ENCODE results near the gene TLE3. TPM values are rescaled to one million over a fixed set of nuclear protein-coding genes. Genes with fewer than 3 reads are reported as not detected.

TLE3 gene
- polyA plus RNA-seq, 1 of the 3 experiments (the other 2 are of a cell fraction): 14.7 TPM

DNA sequence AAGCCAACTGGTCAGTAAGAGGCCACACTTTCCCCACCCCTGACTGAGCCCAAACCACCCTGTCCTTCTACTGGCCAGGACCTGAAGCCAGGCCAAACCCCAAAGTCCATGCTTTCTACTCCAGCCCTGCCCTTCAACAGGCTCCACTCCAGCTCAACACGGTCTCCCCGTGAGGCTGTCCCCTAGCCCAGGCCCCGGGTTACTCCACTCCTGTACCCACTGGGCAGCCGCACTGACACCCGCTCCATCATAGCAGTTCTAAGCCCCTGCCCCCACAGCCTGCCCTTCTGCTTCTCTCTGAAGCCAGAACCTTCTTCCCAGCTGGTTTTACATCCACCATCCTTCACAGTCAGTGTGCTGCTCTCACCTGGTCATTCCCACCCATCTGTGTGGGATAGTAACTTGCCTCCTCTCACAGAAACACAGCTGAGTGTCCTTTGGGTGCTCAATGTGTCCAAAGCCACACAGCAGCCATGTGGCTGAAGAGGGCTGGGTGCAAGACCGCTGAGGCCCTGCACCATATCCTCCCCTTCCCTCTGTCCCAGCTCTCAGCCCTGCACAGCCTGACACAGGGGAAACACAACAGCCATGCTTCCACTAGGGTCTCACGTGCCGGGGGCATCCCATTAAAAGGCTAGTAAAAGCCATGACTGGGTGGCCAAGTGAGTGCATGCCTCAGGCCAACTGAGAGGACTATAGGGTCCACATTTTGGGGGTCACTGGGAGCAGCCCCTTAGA lies 38.1 kb downstream of the TLE3 start:
- ChIA-PET CTCF (interaction anchor here (1.2 kb wide), 1 partner anchor 428 kb away, joined by 3 read pairs; no protein-coding TSS in a partner anchor), POLR2A (no interaction called here)
- H3K4me1 ChIP-seq (ENCODE audit: control insufficient read depth in 1 of 2, insufficient read depth in 2 of 2, low read depth in 1 of 2, low read length in 1 of 2): peaks cover 13 to 69% of the 10 kb centered on the region in 2 experiments; a peak in 3 of 4 replicates
- no peak overlapping the region for H3K4me2 ChIP-seq
- WGBS (ENCODE audit: low lambda C conversion rate): 85% methylated on average over 6 of the region's 8 CpGs
- no peak overlapping the region for H3K4me3 ChIP-seq (ENCODE audit: low read depth in 2 of 2, low read length in 1 of 2)
- no peak overlapping the region for H3K27ac ChIP-seq (ENCODE audit: low read depth in 2 of 2, low read length in 1 of 2)
- peaks cover 32% of the 10 kb centered on the region for H4K20me1 ChIP-seq (ENCODE audit: insufficient read depth)
- peaks cover 7% of the 10 kb centered on the region for H3F3A ChIP-seq (replicated peaks; ENCODE audit: insufficient read depth)
- H2AFZ ChIP-seq (ENCODE audit: low read depth): no peak overlapping the region
- peaks cover 20 to 44% of the 10 kb centered on the region in 2 experiments for H3K36me3 ChIP-seq (replicated peaks in 1 of 2; ENCODE audit: control insufficient read depth in 1 of 2, insufficient read depth in 2 of 2, low read length in 1 of 2)
- TF ChIP-seq EZH2phosphoT487 (IDR thresholded peaks at IDR 0.05; ENCODE audit: borderline replicate concordance, low read depth) (no peak), MEF2A (IDR thresholded peaks at IDR 0.05; ENCODE audit: borderline replicate concordance, low read depth) (no peak), GABPA (IDR thresholded peaks at IDR 0.05; ENCODE audit: low read depth) (no peak), RAD21 (IDR thresholded peaks at IDR 0.05; ENCODE audit: low read length) (no peak), RCOR1 (IDR thresholded peaks at IDR 0.05; ENCODE audit: low read length) (no peak)
- TF ChIP-seq, protein P1, sequence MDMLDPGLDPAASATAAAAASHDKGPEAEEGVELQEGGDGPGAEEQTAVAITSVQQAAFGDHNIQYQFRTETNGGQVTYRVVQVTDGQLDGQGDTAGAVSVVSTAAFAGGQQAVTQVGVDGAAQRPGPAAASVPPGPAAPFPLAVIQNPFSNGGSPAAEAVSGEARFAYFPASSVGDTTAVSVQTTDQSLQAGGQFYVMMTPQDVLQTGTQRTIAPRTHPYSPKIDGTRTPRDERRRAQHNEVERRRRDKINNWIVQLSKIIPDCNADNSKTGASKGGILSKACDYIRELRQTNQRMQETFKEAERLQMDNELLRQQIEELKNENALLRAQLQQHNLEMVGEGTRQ (IDR thresholded peaks at IDR 0.05; ENCODE audit: borderline replicate concordance, low read depth, low read length): no peak
- TF ChIP-seq, protein P2, sequence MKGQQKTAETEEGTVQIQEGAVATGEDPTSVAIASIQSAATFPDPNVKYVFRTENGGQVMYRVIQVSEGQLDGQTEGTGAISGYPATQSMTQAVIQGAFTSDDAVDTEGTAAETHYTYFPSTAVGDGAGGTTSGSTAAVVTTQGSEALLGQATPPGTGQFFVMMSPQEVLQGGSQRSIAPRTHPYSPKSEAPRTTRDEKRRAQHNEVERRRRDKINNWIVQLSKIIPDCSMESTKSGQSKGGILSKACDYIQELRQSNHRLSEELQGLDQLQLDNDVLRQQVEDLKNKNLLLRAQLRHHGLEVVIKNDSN (IDR thresholded peaks at IDR 0.05; ENCODE audit: borderline replicate concordance, low read depth): no peak
- no peaks in the 10 kb centered on the region for H3K79me2 ChIP-seq (ENCODE audit: insufficient read depth)
- DNase-seq: no peak
- no peaks in the 10 kb centered on the region for H3K9me3 ChIP-seq
- no peak overlapping the region for H3K9ac ChIP-seq
- no peaks in the 10 kb centered on the region for H3K9me2 ChIP-seq
- no peaks in the 10 kb centered on the region for H3K27me3 ChIP-seq (ENCODE audit: insufficient read depth)

DNA sequence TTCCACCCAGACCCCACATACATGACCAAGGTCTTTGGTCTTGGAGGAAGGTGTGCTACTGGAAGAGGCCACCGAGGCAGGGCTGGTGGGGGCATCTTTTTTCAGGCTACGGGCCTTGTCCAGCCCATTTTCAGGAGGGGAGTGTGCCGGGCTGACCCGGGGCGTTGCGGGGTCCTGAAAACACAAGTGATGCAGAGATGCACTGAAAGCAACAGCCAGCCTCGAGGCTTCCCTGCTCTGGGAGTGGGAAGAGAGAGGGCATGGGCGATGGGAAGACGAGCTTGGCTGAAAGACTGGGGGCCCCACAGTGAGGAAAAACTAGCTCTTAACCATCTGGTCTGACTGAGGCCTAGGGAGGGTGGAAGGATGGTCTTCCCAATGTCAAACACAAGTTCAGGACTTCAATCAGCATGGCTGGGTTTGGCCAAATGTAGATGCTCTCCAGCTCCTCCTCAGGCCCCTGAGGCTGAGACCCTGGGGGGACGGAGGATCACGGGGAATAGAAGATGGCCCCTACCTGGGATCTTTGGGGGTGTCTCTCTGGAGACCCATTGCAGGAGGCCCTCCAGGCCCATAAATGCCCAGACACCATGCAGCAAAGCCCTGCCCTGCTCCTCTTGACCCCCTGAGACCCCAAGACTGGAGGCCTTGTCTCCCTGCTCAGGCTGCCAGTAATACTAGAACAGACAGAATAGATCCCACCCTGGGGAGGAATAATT lies 38.9 kb downstream of the TLE3 start:
- ChIA-PET POLR2A (no interaction called here), CTCF (interaction anchor here (1.0 to 1.2 kb wide), 3 partner anchors 39 to 429 kb away, joined by 3 to 4 read pairs (median 3); partner anchors contain the start of gene TLE3)
- Histone ChIP-seq H3K79me2 (ENCODE audit: insufficient read depth) (no peaks in the 10 kb centered on the region), H3K36me3 (replicated peaks in 1 of 2; ENCODE audit: control insufficient read depth in 1 of 2, insufficient read depth in 2 of 2, low read length in 1 of 2) (peaks cover 20 to 51% of the 10 kb centered on the region in 2 experiments), H2AFZ (ENCODE audit: low read depth) (no peak overlapping the region), H3K9ac (no peak overlapping the region), H3K4me1 (ENCODE audit: control insufficient read depth in 1 of 2, insufficient read depth in 2 of 2, low read depth in 1 of 2, low read length in 1 of 2) (peaks cover 13 to 63% of the 10 kb centered on the region in 2 experiments; a peak in 3 of 4 replicates), H3K27ac (ENCODE audit: low read depth in 2 of 2, low read length in 1 of 2) (no peak overlapping the region), H3K9me3 (no peaks in the 10 kb centered on the region), H3K4me3 (ENCODE audit: low read depth in 2 of 2, low read length in 1 of 2) (no peak overlapping the region), H3K27me3 (ENCODE audit: insufficient read depth) (no peaks in the 10 kb centered on the region), H4K20me1 (ENCODE audit: insufficient read depth) (peaks cover 32% of the 10 kb centered on the region), H3K9me2 (no peaks in the 10 kb centered on the region), H3F3A (replicated peaks; ENCODE audit: insufficient read depth) (peaks cover 7% of the 10 kb centered on the region), H3K4me2 (no peak overlapping the region)
- WGBS (ENCODE audit: low lambda C conversion rate): 99% methylated on average over 10 of the region's 11 CpGs
- TF ChIP-seq FOXM1 (IDR thresholded peaks at IDR 0.05; ENCODE audit: low read depth): no peak
- TF ChIP-seq TAF1 (IDR thresholded peaks at IDR 0.05; ENCODE audit: borderline replicate concordance, low read depth, low read length): no peak
- TF ChIP-seq, protein P3, sequence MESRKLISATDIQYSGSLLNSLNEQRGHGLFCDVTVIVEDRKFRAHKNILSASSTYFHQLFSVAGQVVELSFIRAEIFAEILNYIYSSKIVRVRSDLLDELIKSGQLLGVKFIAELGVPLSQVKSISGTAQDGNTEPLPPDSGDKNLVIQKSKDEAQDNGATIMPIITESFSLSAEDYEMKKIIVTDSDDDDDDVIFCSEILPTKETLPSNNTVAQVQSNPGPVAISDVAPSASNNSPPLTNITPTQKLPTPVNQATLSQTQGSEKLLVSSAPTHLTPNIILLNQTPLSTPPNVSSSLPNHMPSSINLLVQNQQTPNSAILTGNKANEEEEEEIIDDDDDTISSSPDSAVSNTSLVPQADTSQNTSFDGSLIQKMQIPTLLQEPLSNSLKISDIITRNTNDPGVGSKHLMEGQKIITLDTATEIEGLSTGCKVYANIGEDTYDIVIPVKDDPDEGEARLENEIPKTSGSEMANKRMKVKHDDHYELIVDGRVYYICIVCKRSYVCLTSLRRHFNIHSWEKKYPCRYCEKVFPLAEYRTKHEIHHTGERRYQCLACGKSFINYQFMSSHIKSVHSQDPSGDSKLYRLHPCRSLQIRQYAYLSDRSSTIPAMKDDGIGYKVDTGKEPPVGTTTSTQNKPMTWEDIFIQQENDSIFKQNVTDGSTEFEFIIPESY (IDR thresholded peaks at IDR 0.05; ENCODE audit: borderline replicate concordance, low read depth): no peak
- TF ChIP-seq JUND (IDR thresholded peaks at IDR 0.05): no peak
- no peak for DNase-seq
